HepG2 (cell line): Measurements from ENCODE around the gene JMJD1C. TPM values are rescaled to one million over a fixed set of nuclear protein-coding genes. Genes with fewer than 3 reads are reported as not detected.

Experiments
- ATAC-seq: fragments of 200-7000 bp; cut with Tn5 transposase; 3 replicates; pipeline ENCODE4 v1.9.1; 2020; ENCODE audit warnings: mild to moderate bottlenecking, moderate library complexity
- BruUV-seq: library from RNA; stranded (reverse); fragments of 400-500 nt; replicated peaks from 2 replicates; lab custom pipeline; 2021; lab: Mats Ljungman, UMichigan
- CTCF ChIA-PET: fragments of 300-600 bp; formaldehyde crosslinking; extraction: SDS; loops from one replicate; lab custom pipeline; 2021; ENCODE audit warnings: low total read pairs, inconsistent platforms, low intra/inter-chr PET ratio; lab: Yijun Ruan, JAX
- POLR2A ChIA-PET: fragments of 350-600 bp; sonication (Branson Sonifier 250); formaldehyde crosslinking; loops from one replicate; lab custom pipeline; 2020; ENCODE audit warnings: antibody characterized with exemption, inconsistent platforms; lab: Yijun Ruan, JAX
- DNase-seq: peaks from one replicate; pipeline ENCODE4 v3.0.0-alpha.2; 2015; ENCODE audit warnings: low spot score
- FAIRE-seq: peaks from 3 replicates; lab custom pipeline; 2011; peaks lifted over from hg19 to GRCh38; lab: Jason Lieb, UNC
- H2AFZ ChIP-seq: one replicate; pipeline ENCODE4 v1.6.1; 2011; ENCODE audit warnings: low read length, inconsistent platforms
- H3K27ac ChIP-seq: fragments of 300-600 bp; 3 replicates; pipeline ENCODE4 v1.8.0; 2011; ENCODE audit warnings: mixed run types, mild to moderate bottlenecking, mixed read lengths, low read length, inconsistent platforms; ENCODE audit not compliant: insufficient read depth; ENCODE audit errors: extremely low read length
- H3K27me3 ChIP-seq, 2 experiments: fragments of 200-600 bp in 1 of 2; 2 replicates in 1 of 2; 3 replicates in 1 of 2; pipeline versions ENCODE4 v1.6.0 to v1.8.0; 2011; ENCODE audit warnings: low read length in 2 of 2, mild to moderate bottlenecking in 2 of 2, moderate library complexity in 2 of 2, inconsistent platforms in 1 of 2; ENCODE audit not compliant: insufficient read depth in 2 of 2, control insufficient read depth in 1 of 2
- H3K36me3 ChIP-seq, 2 experiments: fragments of 200-600 bp in 1 of 2; replicated peaks in 1 of 2; 2 replicates in 1 of 2; 3 replicates in 1 of 2; pipeline versions ENCODE4 v1.5.1 to v1.8.0; 2011; ENCODE audit warnings: low read length in 2 of 2, inconsistent platforms in 1 of 2; ENCODE audit not compliant: insufficient read depth in 2 of 2, control insufficient read depth in 1 of 2
- H3K4me1 ChIP-seq: 2 replicates; pipeline ENCODE4 v1.5.1; 2012; ENCODE audit warnings: low read length, inconsistent platforms; ENCODE audit not compliant: insufficient read depth
- H3K4me2 ChIP-seq: 2 replicates; pipeline ENCODE4 v1.6.0; 2011; ENCODE audit warnings: low read depth, low read length, inconsistent platforms
- H3K4me3 ChIP-seq, 3 experiments: fragments of 200-600 bp in 1 of 3; sonication (generic), shearing (Covaris generic) in 1 of 3; replicated peaks in 1 of 3; 2 replicates each; pipeline ENCODE4 v1.5.1; 2011 to 2016; ENCODE audit warnings: low read length in 3 of 3, inconsistent platforms in 2 of 3, low read depth in 2 of 3, mild to moderate bottlenecking in 2 of 3, control low read depth in 1 of 3, mixed read lengths in 1 of 3; ENCODE audit not compliant: insufficient read depth in 1 of 3
- H3K79me2 ChIP-seq: one replicate; pipeline ENCODE4 v1.6.1; 2011; ENCODE audit warnings: low read length, inconsistent platforms; ENCODE audit not compliant: insufficient read depth
- H3K9ac ChIP-seq: 2 replicates; pipeline ENCODE4 v1.6.0; 2011; ENCODE audit warnings: mild to moderate bottlenecking, low read depth, low read length, inconsistent platforms; ENCODE audit not compliant: insufficient read depth
- H3K9me3 ChIP-seq: 2 replicates; pipeline ENCODE4 v1.5.1; 2012; ENCODE audit warnings: mild to moderate bottlenecking, low read length
- H4K20me1 ChIP-seq: 2 replicates; pipeline ENCODE4 v1.6.0; 2011; ENCODE audit warnings: inconsistent platforms, mild to moderate bottlenecking, low read length, moderate library complexity; ENCODE audit not compliant: insufficient read depth
- ARID4A ChIP-seq: sonication (generic); formaldehyde crosslinking; IDR thresholded peaks from 2 replicates; pipeline ENCODE4 v1.5.0; 2020; ENCODE audit warnings: mild to moderate bottlenecking, missing genetic modification reagents, borderline replicate concordance
- CEBPG ChIP-seq: IDR thresholded peaks from 2 replicates; pipeline ENCODE4 v1.6.1; 2016
- ELF3 ChIP-seq: IDR thresholded peaks from 2 replicates; pipeline ENCODE4 v1.6.1; 2016; ENCODE audit warnings: missing genetic modification reagents, missing compliant biosample characterization
- FOSL2 ChIP-seq: sonication (generic); formaldehyde crosslinking; IDR thresholded peaks from 2 replicates; pipeline ENCODE4 v1.4.0; 2020; ENCODE audit warnings: missing genetic modification reagents
- FOXM1 ChIP-seq: sonication (generic); formaldehyde crosslinking; IDR thresholded peaks from 2 replicates; pipeline ENCODE4 v1.5.0; 2020; ENCODE audit warnings: missing genetic modification reagents
- HMG20A ChIP-seq: IDR thresholded peaks from 2 replicates; pipeline ENCODE4 v1.6.1; 2016; ENCODE audit warnings: borderline replicate concordance
- LCORL ChIP-seq, 2 experiments: fragments of 450-650 bp in 1 of 2; sonication (generic) in 1 of 2; formaldehyde crosslinking in 1 of 2; IDR thresholded peaks; 2 replicates each; pipeline versions ENCODE4 v1.5.0 to v1.6.1; 2017 to 2020; ENCODE audit warnings: antibody characterized with exemption in 1 of 2, missing genetic modification reagents in 1 of 2
- MAX ChIP-seq: IDR thresholded peaks from 2 replicates; pipeline ENCODE4 v1.6.1; 2012; ENCODE audit warnings: inconsistent platforms
- MED1 ChIP-seq: sonication (generic); formaldehyde crosslinking; IDR thresholded peaks from 2 replicates; pipeline ENCODE4 v1.4.0; 2020; ENCODE audit warnings: missing genetic modification reagents
- PLSCR1 ChIP-seq: sonication (generic); formaldehyde crosslinking; IDR thresholded peaks from 2 replicates; pipeline ENCODE4 v1.5.0; 2020; ENCODE audit warnings: missing genetic modification reagents, mild to moderate bottlenecking, borderline replicate concordance
- POLR2A ChIP-seq, 2 experiments: IDR thresholded peaks; 2 replicates each; pipeline ENCODE4 v1.6.1; 2011; ENCODE audit warnings: low read depth in 2 of 2, low read length in 2 of 2, mild to moderate bottlenecking in 1 of 2, moderate library complexity in 1 of 2; ENCODE audit not compliant: insufficient read depth in 1 of 2
- POLR2G ChIP-seq: fragments of 200-400 bp; formaldehyde crosslinking; IDR thresholded peaks from 2 replicates; pipeline ENCODE4 v1.6.1; 2018; ENCODE audit warnings: mild to moderate bottlenecking, low read depth, low read length, moderate library complexity
- RBFOX2 ChIP-seq: fragments of 200-400 bp; formaldehyde crosslinking; IDR thresholded peaks from 2 replicates; pipeline ENCODE4 v1.6.1; 2017; ENCODE audit warnings: low read depth, mild to moderate bottlenecking, low read length
- RXRA ChIP-seq: sonication (generic); formaldehyde crosslinking; IDR thresholded peaks from 2 replicates; pipeline ENCODE4 v1.5.1; 2020; ENCODE audit warnings: missing genetic modification reagents
- RXRB ChIP-seq: IDR thresholded peaks from 2 replicates; pipeline ENCODE4 v1.6.1; 2016; ENCODE audit warnings: borderline replicate concordance, missing genetic modification reagents, missing compliant biosample characterization
- SAP130 ChIP-seq: IDR thresholded peaks from 2 replicates; pipeline ENCODE4 v1.6.1; 2016; ENCODE audit warnings: low read depth
- SIN3A ChIP-seq: IDR thresholded peaks from 2 replicates; pipeline ENCODE4 v1.6.1; 2011; ENCODE audit warnings: low read depth, mild to moderate bottlenecking, control low read depth, low read length, borderline replicate concordance
- TEAD3 ChIP-seq: optimal IDR thresholded peaks from 2 replicates; pipeline ENCODE3; 2016; ENCODE audit warnings: borderline replicate concordance
- ZFX ChIP-seq: sonication (generic); formaldehyde crosslinking; IDR thresholded peaks from 2 replicates; pipeline ENCODE4 v1.4.0; 2020; ENCODE audit warnings: mild to moderate bottlenecking, low read depth, missing genetic modification reagents, moderate library complexity
- ZFY ChIP-seq: sonication (generic); formaldehyde crosslinking; IDR thresholded peaks from 2 replicates; pipeline ENCODE4 v1.4.0; 2020; ENCODE audit warnings: missing genetic modification reagents
- WGBS: methylation state at CpG from one replicate; pipeline ENCODE4 v1.1.6; 2017; ENCODE audit warnings: low lambda C conversion rate; 5-methylcytosine and 5-hydroxymethylcytosine counted together
- in situ Hi-C: cut with HindIII; loops from 2 replicates; pipeline ENCODE4 v1.10.0; 2017; ENCODE audit warnings: low pct_unique_long_range_greater_than_20kb; ENCODE audit not compliant: extremely low pct_ligation_motif_present
- intact Hi-C: fragments of 100-400 bp; cut with micrococcal nuclease; formaldehyde crosslinking; loops from one replicate; pipeline ENCODE4 v1.10.0; 2022; ENCODE audit not compliant: unreplicated experiment
- polyA plus RNA-seq, 8 experiments: library from polyadenylated mRNA; depleted of rRNA in 3 of 8; stranded (reverse) in 7 of 8; unstranded in 1 of 8; fragments of >200 nt; fragmentation: Illumina TruSeq in 4 of 8; extraction: Trizol in 4 of 8; gene quantifications; 2 replicates each; pipeline versions ENCODE4 v1.2.1 to v1.2.3, GENCODE V29; 2011 to 2016; ENCODE audit warnings: low read depth in 4 of 8, missing spikeins in 1 of 8, mixed read lengths in 1 of 8; ENCODE audit not compliant: insufficient read depth in 1 of 8
- total RNA-seq, 5 experiments: library from RNA; depleted of rRNA; stranded (reverse); fragments of >200 nt; fragmentation: Illumina TruSeq; extraction: Trizol; gene quantifications; 2 replicates each; pipeline ENCODE4 v1.2.3, GENCODE V29; 2016; ENCODE audit warnings: low read depth in 1 of 5

The JMJD1C gene
- total and polyA plus RNA-seq, 2 of the 13 experiments (the other 11 are each of a cell fraction or from before 2014, with no cell fraction given), result 42.3 to 42.7 TPM

- WGBS, result under 1% methylated on average over 6 of the region's 6 CpGs
- H3K27ac ChIP-seq, result peak overlapping the region; percentile 99
- ChIA-PET CTCF (no interaction called here), POLR2A (interaction anchor here (0.7 to 3.5 kb wide), 9 partner anchors 8 to 362 kb away, joined by 3 to 30 read pairs (median 6); partner anchors contain the start of genes NRBF2 and REEP3)
- no peaks in the 10 kb centered on the region; a peak in 2 of 5 replicates for H3K27me3 ChIP-seq
- peak; percentile 69 for ATAC-seq
- H3K79me2 ChIP-seq, result peaks cover 82% of the 10 kb centered on the region
- no peaks in the 10 kb centered on the region for H3K9me3 ChIP-seq
- no peak overlapping the region for H2AFZ ChIP-seq
- peaks cover 24% of the 10 kb centered on the region for H3K4me1 ChIP-seq
- peak overlapping the region; percentile 90 for H3K9ac ChIP-seq
- H3K4me3 ChIP-seq, result peak overlapping the region; percentile 61 to 100 (median 79)
- in situ Hi-C loops (no loop called here), intact Hi-C loops (loop anchor here (2.0 to 5.0 kb wide), 4 partner anchors 51 to 361 kb away; partner anchors contain the start of genes JMJD1C and REEP3)
- BruUV-seq, result no TSS peak
- peak overlapping the region; percentile 52 for H3K4me2 ChIP-seq
- peaks cover 36% of the 10 kb centered on the region for H4K20me1 ChIP-seq
- FAIRE-seq, result no peak
- peak; percentile 71 for DNase-seq
- no peaks in the 10 kb centered on the region for H3K36me3 ChIP-seq
- TF ChIP-seq TEAD3 (CRISPR knock-in tag), result peak; percentile 47
- peak; percentile 61 for TF ChIP-seq POLR2G
- TF ChIP-seq FOSL2, result peak; percentile 51
- TF ChIP-seq LCORL (IDR thresholded peaks at IDR 0.05), result no peak
- 0 out of 2 replicates have a peak, but pooled peaks have one; percentile 41 for TF ChIP-seq LCORL (CRISPR knock-in tag; IDR thresholded peaks at IDR 0.05)
- TF ChIP-seq SAP130 (CRISPR knock-in tag), result peak; percentile 59; the same call in 1 of the 2 replicates
- TF ChIP-seq SIN3A, result 0 out of 2 replicates have a peak, but pooled peaks have one; percentile 27
- 0 out of 2 replicates have a peak, but pooled peaks have one; percentile 4 for TF ChIP-seq RXRB (CRISPR knock-in tag)
- TF ChIP-seq POLR2A (IDR thresholded peaks at IDR 0.05; ENCODE audit: insufficient read depth in 1 of 2, low read depth in 2 of 2, low read length in 2 of 2), result peak in 1 of 2 experiments; percentile 39; a peak in 1 of 4 replicates
- TF ChIP-seq ZFY (CRISPR knock-in tag), result peak; percentile 51; the same call in 1 of the 2 replicates
- 0 out of 2 replicates have a peak, but pooled peaks have one; percentile 51 for TF ChIP-seq MAX
- TF ChIP-seq PLSCR1 (CRISPR knock-in tag), result no peak
- 0 out of 2 replicates have a peak, but pooled peaks have one; percentile 17 for TF ChIP-seq MED1
- TF ChIP-seq ZFX, result peak; percentile 67
- no peak for TF ChIP-seq RXRA (CRISPR knock-in tag)
- no peak for TF ChIP-seq FOXM1
- peak; percentile 54 for TF ChIP-seq RBFOX2
- TF ChIP-seq HMG20A (CRISPR knock-in tag), result no peak
- peak; percentile 15; the same call in 1 of the 2 replicates for TF ChIP-seq ARID4A (CRISPR knock-in tag)
- TF ChIP-seq ELF3 (CRISPR knock-in tag), result peak; percentile 43; the same call in 1 of the 2 replicates
- TF ChIP-seq CEBPG (CRISPR knock-in tag), result 0 out of 2 replicates have a peak, but pooled peaks have one; percentile 9
Measured at GRCh38 chr10:63267414-63268148, 198.2 kb downstream of the JMJD1C start.
